GM13977 (cell line): ENCODE results near the gene VTA1.
"Not testable (repeated sequence)": the region's sequence is repeated elsewhere in the genome, so short reads cannot be mapped to it uniquely, and the experiment has no call there.

Source experiments
- DNase-seq: peaks from one replicate; pipeline ENCODE4 v3.0.0; 2012; ENCODE audit warnings: low spot score
- in situ Hi-C: fragments of 300-500 bp; cut with MboI; formaldehyde crosslinking; loops from one replicate; pipeline ENCODE4 v1.12.0; 2022; ENCODE audit warnings: low sequenced_read_pairs, low pct_unique_long_range_greater_than_20kb, mixed read lengths, inconsistent platforms; ENCODE audit not compliant: unreplicated experiment
- TF ChIP-seq, protein P1 (sequence below): IDR thresholded peaks from 2 replicates; pipeline ENCODE4 v1.5.1; 2012; ENCODE audit warnings: mild to moderate bottlenecking, control low read depth; ENCODE audit not compliant: insufficient read depth; ENCODE audit errors: extremely low read depth, missing control alignments

The VTA1 gene

DNA sequence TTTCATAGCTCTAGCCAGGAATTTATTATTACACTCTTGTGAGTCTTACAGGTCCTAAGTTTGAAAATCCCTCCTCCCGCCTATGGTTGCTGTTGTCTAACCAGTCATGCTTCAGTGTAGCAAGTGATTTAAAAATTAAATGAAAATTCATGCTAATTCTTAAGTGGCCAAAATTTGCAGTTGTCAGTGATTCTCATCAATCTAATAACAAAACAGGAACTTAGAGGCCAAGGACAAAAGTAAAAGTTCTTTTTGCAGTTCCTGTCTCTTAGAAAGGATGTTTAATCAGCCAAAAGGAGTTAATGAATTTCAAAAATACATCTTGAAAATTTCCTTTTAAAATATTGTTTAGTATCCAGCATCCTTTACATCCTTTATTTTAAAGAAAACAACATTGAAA lies 36.3 kb downstream of the VTA1 start:
- TF ChIP-seq, protein P1, sequence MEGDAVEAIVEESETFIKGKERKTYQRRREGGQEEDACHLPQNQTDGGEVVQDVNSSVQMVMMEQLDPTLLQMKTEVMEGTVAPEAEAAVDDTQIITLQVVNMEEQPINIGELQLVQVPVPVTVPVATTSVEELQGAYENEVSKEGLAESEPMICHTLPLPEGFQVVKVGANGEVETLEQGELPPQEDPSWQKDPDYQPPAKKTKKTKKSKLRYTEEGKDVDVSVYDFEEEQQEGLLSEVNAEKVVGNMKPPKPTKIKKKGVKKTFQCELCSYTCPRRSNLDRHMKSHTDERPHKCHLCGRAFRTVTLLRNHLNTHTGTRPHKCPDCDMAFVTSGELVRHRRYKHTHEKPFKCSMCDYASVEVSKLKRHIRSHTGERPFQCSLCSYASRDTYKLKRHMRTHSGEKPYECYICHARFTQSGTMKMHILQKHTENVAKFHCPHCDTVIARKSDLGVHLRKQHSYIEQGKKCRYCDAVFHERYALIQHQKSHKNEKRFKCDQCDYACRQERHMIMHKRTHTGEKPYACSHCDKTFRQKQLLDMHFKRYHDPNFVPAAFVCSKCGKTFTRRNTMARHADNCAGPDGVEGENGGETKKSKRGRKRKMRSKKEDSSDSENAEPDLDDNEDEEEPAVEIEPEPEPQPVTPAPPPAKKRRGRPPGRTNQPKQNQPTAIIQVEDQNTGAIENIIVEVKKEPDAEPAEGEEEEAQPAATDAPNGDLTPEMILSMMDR = no peak
- no peak for DNase-seq
- in situ Hi-C loops = no loop called here

DNA sequence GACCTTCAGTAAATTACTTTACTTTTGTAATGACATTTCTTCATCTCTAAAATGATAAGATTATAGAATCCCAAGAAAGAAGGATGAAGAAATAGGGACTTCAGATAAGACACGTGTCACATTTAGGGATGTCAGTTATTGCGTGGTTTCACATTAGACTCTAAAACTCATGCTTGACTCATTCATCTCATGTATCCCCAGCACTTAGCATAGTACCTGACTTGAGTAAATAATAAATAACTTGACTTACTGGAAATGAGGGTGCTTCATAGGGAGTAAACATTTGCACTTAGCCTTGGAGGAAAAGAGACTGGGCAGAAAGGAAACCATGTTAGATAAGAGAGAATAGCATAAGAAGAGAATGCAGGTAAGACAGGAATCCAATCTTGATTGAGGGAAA lies 37.2 kb downstream of the VTA1 start:
- TF ChIP-seq, protein P1 = no peak
- DNase-seq = no peak
- in situ Hi-C loops = no loop called here

GRCh38 chr6:142185641-142186040 lies 38.6 kb downstream of the VTA1 start:
- DNase-seq = no peak
- TF ChIP-seq, protein P1 = no peak
- in situ Hi-C loops = no loop called here

- in situ Hi-C loops = no loop called here
- TF ChIP-seq, protein P1 = no peak
- no peak for DNase-seq
Measured at GRCh38 chr6:142187209-142187608, 40.1 kb downstream of the VTA1 start.

DNA sequence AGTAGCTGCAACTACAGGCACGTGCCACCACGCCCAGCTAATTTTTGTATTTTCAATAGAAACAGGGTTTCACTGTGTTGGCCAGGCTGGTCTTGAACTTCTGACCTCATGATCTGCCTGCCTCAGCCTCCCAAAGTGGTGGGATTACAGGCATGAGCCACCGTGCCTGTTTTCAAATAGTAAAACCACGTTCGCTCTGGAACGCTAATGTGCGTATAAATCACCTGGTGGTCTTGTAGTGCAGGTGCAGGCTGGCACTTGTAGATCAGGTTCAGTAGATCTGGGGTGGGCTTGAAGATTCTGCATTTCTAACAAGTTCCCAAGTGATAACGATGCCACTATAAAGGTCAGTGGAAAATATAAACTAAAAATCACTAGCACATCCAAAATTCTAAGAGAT lies 41.3 kb downstream of the VTA1 start:
- in situ Hi-C loops, DNase-seq: not testable (repeated sequence)

- in situ Hi-C loops = no loop called here
Measured at GRCh38 chr6:142189057-142189456, 42.0 kb downstream of the VTA1 start.

GRCh38 chr6:142192343-142192742 lies 45.3 kb downstream of the VTA1 start:
- DNase-seq = no peak
- in situ Hi-C loops = no loop called here

More at GRCh38 chr6:142189057-142189456, 42.0 kb downstream of the VTA1 start:
- DNase-seq = no peak
- TF ChIP-seq, protein P1 = no peak

More at GRCh38 chr6:142192343-142192742, 45.3 kb downstream of the VTA1 start:
- TF ChIP-seq, protein P1 = no peak
